BJ (cell line): Measurements from ENCODE around the gene ZBTB18. TPM values are rescaled to one million over a fixed set of nuclear protein-coding genes. Genes with fewer than 3 reads are reported as not detected.

ENCODE experiments used
- CTCF ChIA-PET: fragments of 350-600 bp; formaldehyde crosslinking; extraction: SDS; loops from one replicate; lab custom pipeline; 2021; ENCODE audit warnings: antibody characterized with exemption, inconsistent platforms; lab: Yijun Ruan, JAX
- POLR2A ChIA-PET: fragments of 300-600 bp; sonication (Branson Sonifier 250); formaldehyde crosslinking; extraction: SDS; loops from one replicate; lab custom pipeline; 2021; ENCODE audit warnings: antibody characterized with exemption; lab: Charles Lee
- DNase-seq: peaks from one replicate; pipeline ENCODE4 v3.0.0-alpha.2; 2011; ENCODE audit warnings: low read depth
- H3K27me3 ChIP-seq: 2 replicates; pipeline ENCODE4 v1.6.0; 2011; ENCODE audit warnings: low read length; ENCODE audit not compliant: control insufficient read depth, insufficient read depth
- H3K36me3 ChIP-seq: 2 replicates; pipeline ENCODE4 v1.5.1; 2011; ENCODE audit warnings: low read length; ENCODE audit not compliant: control insufficient read depth, insufficient read depth
- H3K4me3 ChIP-seq: 2 replicates; pipeline ENCODE4 v1.5.1; 2011; ENCODE audit warnings: low read depth, mild to moderate bottlenecking, control low read depth, low read length
- CTCF ChIP-seq: IDR thresholded peaks from 2 replicates; pipeline ENCODE4 v1.5.1; 2011; ENCODE audit warnings: low read depth, mild to moderate bottlenecking, control low read depth, inconsistent platforms, low read length, moderate library complexity; ENCODE audit not compliant: insufficient read depth
- polyA plus RNA-seq: library from polyadenylated mRNA; depleted of rRNA; stranded (reverse); fragments of >200 nt; gene quantifications from 2 replicates; pipeline ENCODE4 v1.2.3, GENCODE V29; 2011

ZBTB18 gene
- polyA plus RNA-seq, 1 experiment, result 12.7 TPM

- Histone ChIP-seq H3K4me3 (no peak overlapping the region), H3K27me3 (peaks cover 10% of the 10 kb centered on the region), H3K36me3 (no peaks in the 10 kb centered on the region)
- ChIA-PET POLR2A (no interaction called here), CTCF (no interaction called here)
- no peak for DNase-seq
- no peak for TF ChIP-seq CTCF
These were observed 36.5 kb downstream of the ZBTB18 start for GRCh38 chr1:244087611-244088010.

- POLR2A ChIA-PET, result no interaction called here
- Histone ChIP-seq H3K27me3 (peaks cover 6% of the 10 kb centered on the region), H3K36me3 (no peaks in the 10 kb centered on the region), H3K4me3 (no peak overlapping the region)
- DNase-seq, result no peak
- TF ChIP-seq CTCF, result no peak
- CTCF ChIA-PET, result no interaction called here
These were observed 37.1 kb downstream of the ZBTB18 start for GRCh38 chr1:244088161-244088560.

- ChIA-PET POLR2A (no interaction called here), CTCF (interaction anchor here (1.0 kb wide), 1 partner anchor 9 kb away, joined by 3 read pairs; no protein-coding TSS in a partner anchor)
- no peak for TF ChIP-seq CTCF
- Histone ChIP-seq H3K4me3 (no peak overlapping the region), H3K36me3 (no peaks in the 10 kb centered on the region), H3K27me3 (no peaks in the 10 kb centered on the region)
- DNase-seq, result no peak
These were observed 38.5 kb downstream of the ZBTB18 start for GRCh38 chr1:244089561-244089960.

GRCh38 chr1:244090645-244091044 is 39.6 kb downstream of the ZBTB18 start:
- TF ChIP-seq CTCF, result no peak
- CTCF ChIA-PET, result interaction anchor here (0.8 kb wide), 1 partner anchor 136 kb away, joined by 3 read pairs; no protein-coding TSS in a partner anchor

GRCh38 chr1:244092293-244092963 is 41.3 kb downstream of the ZBTB18 start:
- TF ChIP-seq CTCF, result no peak
- no peaks in the 10 kb centered on the region for H3K36me3 ChIP-seq
- DNase-seq, result peak; percentile 57
- POLR2A ChIA-PET, result no interaction called here
- CTCF ChIA-PET, result no interaction called here
- no peak overlapping the region for H3K4me3 ChIP-seq
- H3K27me3 ChIP-seq, result no peaks in the 10 kb centered on the region

More at GRCh38 chr1:244090645-244091044, 39.6 kb downstream of the ZBTB18 start:
- DNase-seq, result no peak
- H3K36me3 ChIP-seq, result no peaks in the 10 kb centered on the region
- POLR2A ChIA-PET, result no interaction called here
- H3K4me3 ChIP-seq, result no peak overlapping the region
- H3K27me3 ChIP-seq, result no peaks in the 10 kb centered on the region
